ENCODE results near the gene MMD. TPM values are rescaled to one million over a fixed set of nuclear protein-coding genes. Genes with fewer than 3 reads are reported as not detected.
"Not testable (repeated sequence)": the region's sequence is repeated elsewhere in the genome, so short reads cannot be mapped to it uniquely, and the experiment has no call there.

MMD gene
- total and polyA plus RNA-seq, 5 donors = 10.3 to 19.0 (median 10.8) TPM

GRCh38 chr17:55407641-55408566, 13.7 kb downstream of the MMD start:
- Histone ChIP-seq H3K9me3 (ENCODE audit: control insufficient read depth, low read length) (no peaks in the 10 kb centered on the region), H3K4me3 (ENCODE audit: low read length) (no peak overlapping the region), H3K27me3 (ENCODE audit: control insufficient read depth, insufficient read depth) (no peaks in the 10 kb centered on the region), H3K27ac (ENCODE audit: low read length) (no peak overlapping the region), H3K4me1 (ENCODE audit: control insufficient read depth, insufficient read depth, low read length) (peaks cover 7% of the 10 kb centered on the region)
- DNase-seq = no peak
- intact Hi-C loops (cut with DNase I) = no loop called here
- WGBS = 63% methylated on average over 5 of the region's 5 CpGs
- ATAC-seq = peak in 1 of 2 donors; percentile 72

GRCh38 chr17:55405600-55405999, 16.0 kb downstream of the MMD start:
- no peak overlapping the region for H3K27ac ChIP-seq (ENCODE audit: low read length)
- no peaks in the 10 kb centered on the region for H3K27me3 ChIP-seq (ENCODE audit: control insufficient read depth, insufficient read depth)
- peaks cover 4% of the 10 kb centered on the region for H3K4me1 ChIP-seq (ENCODE audit: control insufficient read depth, insufficient read depth, low read length)
- no peak for DNase-seq
- no peaks in the 10 kb centered on the region for H3K9me3 ChIP-seq (ENCODE audit: control insufficient read depth, low read length)
- 91% methylated on average over 1 of the region's 1 CpG for WGBS
- intact Hi-C loops (cut with DNase I) = no loop called here
- no peak overlapping the region for H3K4me3 ChIP-seq (ENCODE audit: low read length)
- no peak for ATAC-seq

- ATAC-seq; H3K4me1 ChIP-seq (ENCODE audit: control insufficient read depth, insufficient read depth, low read length); H3K27me3 ChIP-seq (ENCODE audit: control insufficient read depth, insufficient read depth); intact Hi-C loops (cut with DNase I); DNase-seq; H3K27ac ChIP-seq (ENCODE audit: low read length); H3K9me3 ChIP-seq (ENCODE audit: control insufficient read depth, low read length); H3K4me3 ChIP-seq (ENCODE audit: low read length): not testable (repeated sequence)
- 79% methylated on average over 5 of the region's 5 CpGs for WGBS
Observed at GRCh38 chr17:55404197-55404596, 17.4 kb downstream of the MMD start.

GRCh38 chr17:55402374-55402773, 19.3 kb downstream of the MMD start:
- 89% methylated on average over 4 of the region's 4 CpGs for WGBS

GRCh38 chr17:55398689-55399088, 22.9 kb downstream of the MMD start:
- Histone ChIP-seq H3K4me1 (ENCODE audit: control insufficient read depth, insufficient read depth, low read length) (no peaks in the 10 kb centered on the region), H3K27me3 (ENCODE audit: control insufficient read depth, insufficient read depth) (no peaks in the 10 kb centered on the region), H3K4me3 (ENCODE audit: low read length) (no peak overlapping the region), H3K9me3 (ENCODE audit: control insufficient read depth, low read length) (no peaks in the 10 kb centered on the region), H3K27ac (ENCODE audit: low read length) (no peak overlapping the region)
- 56% methylated on average over 5 of the region's 5 CpGs for WGBS
- intact Hi-C loops (cut with DNase I) = no loop called here
- DNase-seq (no peak), ATAC-seq (peak in 1 of 2 donors; percentile 43)

More at GRCh38 chr17:55402374-55402773, 19.3 kb downstream of the MMD start:
- H3K4me1 ChIP-seq (ENCODE audit: control insufficient read depth, insufficient read depth, low read length) = peaks cover 2% of the 10 kb centered on the region
- H3K4me3 ChIP-seq (ENCODE audit: low read length) = no peak overlapping the region
- H3K27me3 ChIP-seq (ENCODE audit: control insufficient read depth, insufficient read depth) = no peaks in the 10 kb centered on the region
- no peak overlapping the region for H3K27ac ChIP-seq (ENCODE audit: low read length)
- no peak for ATAC-seq
- intact Hi-C loops (cut with DNase I) = no loop called here
- DNase-seq = no peak
- no peaks in the 10 kb centered on the region for H3K9me3 ChIP-seq (ENCODE audit: control insufficient read depth, low read length)

GRCh38 chr17:55395803-55396505, 25.7 kb downstream of the MMD start:
- Histone ChIP-seq H3K4me3 (ENCODE audit: low read length) (no peak overlapping the region), H3K27me3 (ENCODE audit: control insufficient read depth, insufficient read depth) (no peaks in the 10 kb centered on the region), H3K4me1 (ENCODE audit: control insufficient read depth, insufficient read depth, low read length) (no peaks in the 10 kb centered on the region), H3K27ac (ENCODE audit: low read length) (no peak overlapping the region), H3K9me3 (ENCODE audit: control insufficient read depth, low read length) (no peaks in the 10 kb centered on the region)
- ATAC-seq (no peak), DNase-seq (no peak)
- intact Hi-C loops (cut with DNase I) = no loop called here
- WGBS = 95% methylated on average over 5 of the region's 5 CpGs

- intact Hi-C loops (cut with DNase I) = no loop called here
- Histone ChIP-seq H3K4me1 (ENCODE audit: control insufficient read depth, insufficient read depth, low read length) (no peaks in the 10 kb centered on the region), H3K27me3 (ENCODE audit: control insufficient read depth, insufficient read depth) (no peaks in the 10 kb centered on the region), H3K27ac (ENCODE audit: low read length) (no peak overlapping the region), H3K4me3 (ENCODE audit: low read length) (no peak overlapping the region), H3K9me3 (ENCODE audit: control insufficient read depth, low read length) (no peaks in the 10 kb centered on the region)
- DNase-seq (no peak), ATAC-seq (peak; percentile 58 to 65)
- 85% methylated on average over 6 of the region's 6 CpGs for WGBS
Observed at GRCh38 chr17:55394357-55395021, 27.1 kb downstream of the MMD start.

GRCh38 chr17:55391764-55392467, 29.7 kb downstream of the MMD start:
- intact Hi-C loops (cut with DNase I) = no loop called here
- DNase-seq (no peak), ATAC-seq (no peak)
- no peaks in the 10 kb centered on the region for H3K4me1 ChIP-seq (ENCODE audit: control insufficient read depth, insufficient read depth, low read length)
- H3K9me3 ChIP-seq (ENCODE audit: control insufficient read depth, low read length) = no peaks in the 10 kb centered on the region
- 83% methylated on average over 3 of the region's 3 CpGs for WGBS
- H3K27ac ChIP-seq (ENCODE audit: low read length) = no peak overlapping the region
- no peaks in the 10 kb centered on the region for H3K27me3 ChIP-seq (ENCODE audit: control insufficient read depth, insufficient read depth)
- no peak overlapping the region for H3K4me3 ChIP-seq (ENCODE audit: low read length)

GRCh38 chr17:55391244-55391757, 30.3 kb downstream of the MMD start:
- Histone ChIP-seq H3K27ac (ENCODE audit: low read length) (no peak overlapping the region), H3K4me3 (ENCODE audit: low read length) (no peak overlapping the region), H3K4me1 (ENCODE audit: control insufficient read depth, insufficient read depth, low read length) (no peaks in the 10 kb centered on the region), H3K9me3 (ENCODE audit: control insufficient read depth, low read length) (no peaks in the 10 kb centered on the region), H3K27me3 (ENCODE audit: control insufficient read depth, insufficient read depth) (no peaks in the 10 kb centered on the region)
- ATAC-seq (peak in 1 of 2 donors; percentile 43), DNase-seq (no peak)
- WGBS = 77% methylated on average over 4 of the region's 4 CpGs
- intact Hi-C loops (cut with DNase I) = no loop called here

- no peaks in the 10 kb centered on the region for H3K27me3 ChIP-seq (ENCODE audit: control insufficient read depth, insufficient read depth)
- H3K9me3 ChIP-seq (ENCODE audit: control insufficient read depth, low read length) = no peaks in the 10 kb centered on the region
- H3K4me3 ChIP-seq (ENCODE audit: low read length) = no peak overlapping the region
- no peak for DNase-seq
- intact Hi-C loops (cut with DNase I) = no loop called here
- no peak overlapping the region for H3K27ac ChIP-seq (ENCODE audit: low read length)
- 89% methylated on average over 3 of the region's 3 CpGs for WGBS
- no peak for ATAC-seq
- H3K4me1 ChIP-seq (ENCODE audit: control insufficient read depth, insufficient read depth, low read length) = no peaks in the 10 kb centered on the region
Observed at GRCh38 chr17:55390364-55390977, 31.2 kb downstream of the MMD start.
